ENCODE results near the gene PSTPIP2. TPM values are rescaled to one million over a fixed set of nuclear protein-coding genes. Genes with fewer than 3 reads are reported as not detected.
A peak's percentile ranks its signal among the peaks of the same experiment; 100 is the strongest.

Gene PSTPIP2
- total and polyA plus RNA-seq, 2 of the 8 experiments (the other 6 are each of a cell fraction or from before 2014, with no cell fraction given): 1.8 to 2.4 TPM

DNA sequence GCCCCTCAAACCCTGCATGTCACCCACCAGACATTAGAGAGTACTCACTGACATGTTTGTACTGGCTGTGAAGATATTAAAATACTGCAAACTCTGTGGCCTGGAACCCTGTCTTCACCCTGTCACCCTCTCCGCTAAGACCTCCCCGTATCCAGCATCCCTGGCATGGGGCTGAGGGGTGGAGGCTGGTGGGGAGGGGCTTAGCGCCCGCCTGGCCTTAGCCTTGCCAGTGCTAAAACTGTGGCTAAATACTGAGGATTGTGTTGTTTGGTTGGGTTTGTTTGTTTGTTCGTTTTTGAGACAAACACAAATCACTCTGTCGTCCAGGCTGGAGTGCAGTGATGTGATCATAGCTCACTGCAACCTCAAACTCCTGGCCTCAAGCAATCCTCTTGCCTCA is 1.8 kb downstream of the PSTPIP2 start:
- Histone ChIP-seq H3K23me2 (ENCODE audit: low read depth, low read length) (peaks cover 11% of the 10 kb centered on the region; the same call in 1 of the 2 replicates), H3K79me2 (ENCODE audit: control insufficient read depth in 1 of 2, insufficient read depth in 2 of 2, low read length in 2 of 2) (no peaks in the 10 kb centered on the region), H3K9me3 (ENCODE audit: insufficient read depth in 2 of 2, low read depth in 1 of 2, low read length in 1 of 2) (no peaks in the 10 kb centered on the region), H3K79me1 (ENCODE audit: low read depth, low read length) (no peaks in the 10 kb centered on the region), H2BK12ac (ENCODE audit: low read depth, low read length) (no peak overlapping the region), H3K27ac (ENCODE audit: low read depth, low read length) (no peak overlapping the region), H3K56ac (replicated peaks; ENCODE audit: insufficient read length, low read depth, low read length) (no peak overlapping the region), H3K4me1 (replicated peaks in 1 of 4; ENCODE audit: control insufficient read depth in 3 of 4, insufficient read depth in 4 of 4, low read length in 3 of 4) (peaks cover 0 to 6% (median 0%) of the 10 kb centered on the region in 4 experiments; a peak in 2 of 7 replicates), H2BK120ac (replicated peaks; ENCODE audit: low read depth, low read length) (no peak overlapping the region), H3K4me3 (ENCODE audit: extremely low read depth in 1 of 4, insufficient read depth in 2 of 4, low read depth in 3 of 4, low read length in 4 of 4) (no peak overlapping the region), H4K20me1 (replicated peaks in 1 of 2; ENCODE audit: control insufficient read depth in 1 of 2, insufficient read depth in 2 of 2, low read length in 2 of 2) (peaks cover 0 to 3% of the 10 kb centered on the region in 2 experiments), H2AFZ (ENCODE audit: low read length) (no peak overlapping the region), H2BK5ac (ENCODE audit: low read depth, low read length) (no peak overlapping the region), H3K9ac (replicated peaks in 1 of 4; ENCODE audit: extremely low read depth in 1 of 4, low read depth in 3 of 4, low read length in 3 of 4) (no peak overlapping the region), H3K23ac (ENCODE audit: insufficient read length) (no peak overlapping the region), H3K27me3 (replicated peaks in 1 of 4; ENCODE audit: control insufficient read depth in 3 of 4, extremely low read depth in 1 of 4, insufficient read depth in 3 of 4, low read length in 3 of 4) (peaks cover 4 to 31% (median 28%) of the 10 kb centered on the region in 4 experiments), H2BK20ac (ENCODE audit: low read length) (no peak overlapping the region), H4K5ac (ENCODE audit: insufficient read length, low read depth, low read length) (no peak overlapping the region), H2AK5ac (ENCODE audit: low read depth, low read length) (no peak overlapping the region), H3K14ac (ENCODE audit: insufficient read length) (no peak overlapping the region), H2BK15ac (ENCODE audit: low read length) (no peak overlapping the region), H3K36me3 (ENCODE audit: control insufficient read depth in 2 of 4, insufficient read depth in 4 of 4, low read length in 3 of 4) (no peaks in the 10 kb centered on the region), H4K91ac (replicated peaks; ENCODE audit: insufficient read length, low read length) (no peak overlapping the region), H3K18ac (ENCODE audit: extremely low read depth, low read length) (no peak overlapping the region), H3K4ac (replicated peaks; ENCODE audit: insufficient read length, low read depth, low read length) (no peak overlapping the region), H3K4me2 (ENCODE audit: insufficient read depth in 1 of 2, low read depth in 2 of 2, low read length in 2 of 2) (no peak overlapping the region), H4K8ac (ENCODE audit: extremely low read depth, insufficient read depth, low read length) (no peak overlapping the region)
- 73% methylated on average over 6 of the region's 6 CpGs; no CpG with 5 or more reads in 1 of the 2 experiments for WGBS, 2 experiments (ENCODE audit: extremely low coverage in 1 of 2, insufficient coverage in 1 of 2, insufficient read length in 1 of 2, insufficient replicate concordance in 2 of 2, low coverage in 1 of 2, low lambda C conversion rate in 2 of 2, missing lambda C conversion rate in 1 of 2)
- POLR2A ChIA-PET (ENCODE audit: partially characterized antibody): interaction anchor here (1.3 kb wide), 1 partner anchor 10 kb away, joined by 3 read pairs; no protein-coding TSS in a partner anchor
- no peak for TF ChIP-seq NRF1 (IDR thresholded peaks at IDR 0.05; ENCODE audit: low read depth, low read length)
- CTCF ChIA-PET (ENCODE audit: partially characterized antibody): interaction anchor here (0.6 to 0.7 kb wide), 2 partner anchors 96 to 164 kb away, joined by 4 to 5 read pairs; no protein-coding TSS in a partner anchor
- DNase-seq (ENCODE audit: low read depth in 1 of 2, low spot score in 2 of 2) (peak in 1 of 2 experiments; percentile 35), FAIRE-seq (no peak)
